WTC11 (cell line): ENCODE results near the gene SLC7A5.

Experiments used
- ATF2 ChIP-seq: sonication (generic); formaldehyde crosslinking; IDR thresholded peaks from 2 replicates; pipeline ENCODE4 v1.8.1; 2022; ENCODE audit warnings: low read depth, missing genetic modification reagents, borderline replicate concordance
- CTCF ChIP-seq: fragments of 200-600 bp; IDR thresholded peaks from 2 replicates; pipeline ENCODE4 v1.8.0; 2022; ENCODE audit warnings: antibody characterized with exemption

- TF ChIP-seq CTCF (no peak), ATF2 (CRISPR knock-in tag) (no peak)
These were observed 47.0 kb downstream of the SLC7A5 start for GRCh38 chr16:87822108-87822970.
